Adrenal gland (tissue), 12 donors: ENCODE results near the gene UBN2. TPM values are rescaled to one million over a fixed set of nuclear protein-coding genes. Genes with fewer than 3 reads are reported as not detected.

ENCODE experiments used
- DNase-seq, 7 donors: peaks; one replicate each; pipeline ENCODE4 v3.0.0-alpha.2; 2019 to 2020
- H3K27ac ChIP-seq, 5 donors: fragments of 200-600 bp; sonication (generic) in 4 of 5; 1 replicate in 3 of 5; 2 replicates in 2 of 5; pipeline versions ENCODE4 v1.5.1 to v1.8.0; 2016 to 2020; ENCODE audit warnings: mild to moderate bottlenecking in 1 of 5
- H3K27me3 ChIP-seq: fragments of 200-600 bp; 2 replicates; pipeline ENCODE4 v1.8.0; 2021
- H3K36me3 ChIP-seq, 2 donors: fragments of 200-600 bp; replicated peaks in 1 of 2; 1 replicate in 1 of 2; 2 replicates in 1 of 2; pipeline versions ENCODE4 v1.5.1 to v1.8.0; 2018 to 2022
- H3K4me1 ChIP-seq, 2 donors: fragments of 200-600 bp; replicated peaks in 1 of 2; 1 replicate in 1 of 2; 2 replicates in 1 of 2; pipeline versions ENCODE4 v1.5.1 to v1.8.0; 2018 to 2021
- H3K4me3 ChIP-seq, 4 donors: fragments of 200-600 bp; sonication (generic) in 3 of 4; one replicate each; pipeline ENCODE4 v1.5.1; 2016 to 2018
- H3K9me3 ChIP-seq, 3 donors: fragments of 200-600 bp; sonication (generic) in 1 of 3; replicated peaks in 1 of 3; 1 replicate in 2 of 3; 2 replicates in 1 of 3; pipeline versions ENCODE4 v1.5.1 to v1.8.0; 2016 to 2021
- CTCF ChIP-seq, 6 experiments: fragments of 450-650 bp in 4 of 6; fragments of 200-600 bp in 2 of 6; sonication (generic) in 1 of 6; IDR thresholded peaks; 1 replicate in 5 of 6; 2 replicates in 1 of 6; pipeline versions ENCODE4 v1.5.1 to v1.8.0; 2016 to 2021; ENCODE audit warnings: antibody characterized with exemption in 6 of 6, mild to moderate bottlenecking in 2 of 6, moderate library complexity in 1 of 6
- POLR2A ChIP-seq, 2 donors: fragments of 450-650 bp; IDR thresholded peaks; one replicate each; pipeline ENCODE4 v1.6.1; 2017; ENCODE audit warnings: antibody characterized with exemption in 2 of 2, mild to moderate bottlenecking in 2 of 2, moderate library complexity in 1 of 2
- WGBS, 4 donors: extraction: QIAGEN DNeasy Blood & Tissue Kit in 2 of 4; methylation state at CpG; one replicate each; pipeline versions ENCODE4 v1.1.5 to v1.1.7; 2013 to 2017; 5-methylcytosine and 5-hydroxymethylcytosine counted together
- intact Hi-C, 2 donors: fragments of 100-400 bp; cut with DNase I; formaldehyde crosslinking; loops; one replicate each; pipeline versions ENCODE4 v1.14.1 to v1.15.0; 2022 to 2023
- polyA plus RNA-seq, 3 donors: library from polyadenylated mRNA; stranded (reverse); fragments of 200-250 nt in 2 of 3; fragments of 350-450 nt in 1 of 3; fragmentation: Illumina TruSeq in 1 of 3; extraction: RNeasy Lipid Tissue Mini Kit (QIAGEN cat#74804) in 1 of 3; gene quantifications; one replicate each; pipeline ENCODE4 v1.2.3, GENCODE V29; 2013 to 2014
- total RNA-seq, 9 donors: library from RNA; depleted of rRNA in 4 of 9; stranded (reverse); fragments of >200 nt in 4 of 9; fragments of 120-200 nt in 1 of 9; fragmentation: NEBNext Ultra II Directional in 1 of 9; extraction: Animal tissue kit (Norgen Biotek cat#: 25700) in 1 of 9; gene quantifications; one replicate each; pipeline versions ENCODE4 v1.1.0 to v1.2.4, GENCODE V29; 2013 to 2023
- donor health status: healthy with polysubstance abuse.
- donor health status: Bipolar disorder and iron deficiency.
- donor health status: DM: yes; HTN: yes; CAD: no.
- donor health status: DM: no; HTN: no; CAD: no.
- donor health status: DM: no; HTN: no; CAD: no.
- donor health status: DM: yes; HTN: yes; CAD: no.

Gene UBN2
- total and polyA plus RNA-seq, 12 donors, result 4.5 to 27.5 (median 16.1) TPM

DNA sequence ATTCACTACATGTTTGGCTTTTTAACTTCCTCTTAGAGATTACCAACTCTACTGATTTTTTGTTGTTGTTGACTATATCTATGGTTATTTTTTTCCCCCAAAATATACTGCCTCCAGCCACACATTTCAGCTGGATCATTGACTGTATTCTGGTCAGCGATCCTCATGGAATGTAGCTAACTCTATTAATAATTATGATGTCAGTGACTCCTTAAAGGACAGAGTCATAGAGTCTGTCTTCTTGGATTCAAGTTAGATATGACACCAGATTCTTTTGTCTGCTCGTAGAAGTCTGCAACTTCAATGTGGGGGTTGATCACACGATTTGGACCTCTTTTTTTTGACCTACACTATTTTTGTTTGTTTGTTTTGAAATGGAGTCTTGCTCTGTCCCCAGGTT lies 33.2 kb downstream of the UBN2 start:
- 88 to 96% (median 93%) methylated on average over 3 of the region's 3 CpGs for WGBS, 4 donors
- intact Hi-C loops, result no loop called here
- Histone ChIP-seq H3K4me3 (no peak overlapping the region), H3K36me3 (peaks cover 0 to 53% of the 10 kb centered on the region in 2 donors), H3K4me1 (peaks cover 0 to 5% of the 10 kb centered on the region in 2 donors), H3K27ac (no peak overlapping the region), H3K9me3 (no peaks in the 10 kb centered on the region), H3K27me3 (no peaks in the 10 kb centered on the region)
- no peak for DNase-seq
- TF ChIP-seq CTCF (IDR thresholded peaks at IDR 0.05) (no peak), POLR2A (IDR thresholded peaks at IDR 0.05) (no peak)

DNA sequence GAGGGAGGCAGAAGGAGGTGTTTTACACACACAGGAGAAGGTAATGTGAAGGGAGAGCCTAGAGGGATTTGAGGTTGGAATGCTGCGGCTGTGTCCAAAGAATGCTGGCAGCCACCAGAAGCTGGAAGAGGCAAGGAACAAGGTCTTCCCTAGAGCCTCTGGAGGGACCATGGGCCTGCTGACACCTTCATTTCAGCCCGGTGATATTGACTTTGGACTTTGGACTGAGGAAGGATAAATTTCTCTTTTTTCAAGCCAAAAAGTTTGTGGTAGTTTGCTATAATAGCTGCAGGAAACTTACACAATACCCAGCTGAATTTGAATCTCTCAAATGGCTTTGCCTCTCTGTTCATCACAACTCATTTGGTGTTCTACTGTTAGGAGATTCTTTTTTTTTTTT lies 34.6 kb downstream of the UBN2 start:
- TF ChIP-seq POLR2A (IDR thresholded peaks at IDR 0.05) (no peak), CTCF (IDR thresholded peaks at IDR 0.05) (no peak)
- intact Hi-C loops, result no loop called here
- H3K27me3 ChIP-seq, result no peaks in the 10 kb centered on the region
- H3K9me3 ChIP-seq, result no peaks in the 10 kb centered on the region
- peaks cover 0 to 5% of the 10 kb centered on the region in 2 donors for H3K4me1 ChIP-seq
- H3K27ac ChIP-seq, result no peak overlapping the region
- 90 to 100% (median 94%) methylated on average over 2 of the region's 2 CpGs for WGBS, 4 donors
- no peak overlapping the region for H3K4me3 ChIP-seq
- no peak for DNase-seq
- H3K36me3 ChIP-seq, result peaks cover 0 to 51% of the 10 kb centered on the region in 2 donors

DNA sequence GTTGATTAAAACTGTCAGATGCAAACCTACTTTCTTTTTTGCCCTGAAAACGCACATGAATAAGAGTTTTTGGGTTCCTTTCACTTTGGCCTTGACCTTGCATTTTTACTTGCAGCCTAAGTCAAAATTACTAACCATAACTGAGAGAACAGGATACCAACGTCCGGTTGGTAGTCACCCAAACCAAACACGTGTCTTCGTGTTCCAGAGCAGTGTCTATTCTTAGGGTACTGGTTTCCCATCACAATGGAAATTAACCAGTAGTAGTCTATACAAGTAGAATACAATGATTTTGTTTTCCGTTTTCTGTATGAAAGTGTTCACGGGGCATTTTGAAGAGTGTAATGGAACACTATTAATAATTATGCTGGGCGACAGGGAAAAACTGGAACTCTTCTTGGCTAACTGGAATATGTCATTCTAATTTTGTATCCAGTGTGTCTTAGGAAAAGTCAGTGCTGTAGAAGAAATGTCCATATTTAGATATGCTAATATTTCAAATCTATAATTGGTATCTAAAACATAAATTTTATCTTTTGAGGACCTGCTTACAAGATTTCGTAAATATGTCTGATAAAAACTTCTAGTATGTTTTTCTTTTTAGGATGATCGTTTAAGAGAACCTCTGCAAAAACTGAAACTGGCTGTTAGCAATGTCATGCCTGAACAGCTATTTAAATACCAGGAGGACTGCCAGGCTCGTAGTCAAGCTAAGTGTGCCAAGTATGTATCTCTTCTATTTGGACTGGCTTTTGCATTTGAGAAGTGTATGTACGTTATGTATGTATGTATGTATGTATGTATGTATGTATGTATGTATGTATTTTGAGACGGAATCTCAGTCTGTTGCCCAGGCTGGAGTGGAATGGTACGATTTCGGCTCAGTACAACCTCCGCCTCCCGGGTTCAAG lies 40.9 kb downstream of the UBN2 start:
- intact Hi-C loops, result no loop called here
- no peak for DNase-seq
- Histone ChIP-seq H3K4me1 (peaks cover 0 to 5% of the 10 kb centered on the region in 2 donors), H3K9me3 (no peaks in the 10 kb centered on the region), H3K36me3 (peaks cover 0 to 73% of the 10 kb centered on the region in 2 donors), H3K27me3 (no peaks in the 10 kb centered on the region), H3K4me3 (no peak overlapping the region), H3K27ac (no peak overlapping the region)
- no peak for TF ChIP-seq CTCF (IDR thresholded peaks at IDR 0.05)
- no peak for TF ChIP-seq POLR2A (IDR thresholded peaks at IDR 0.05)
- WGBS, 4 donors, result 83 to 90% (median 87%) methylated on average over 17 of the region's 17 CpGs

GRCh38 chr7:139284252-139284896 lies 53.3 kb downstream of the UBN2 start:
- Histone ChIP-seq H3K4me3 (no peak overlapping the region), H3K9me3 (no peaks in the 10 kb centered on the region), H3K4me1 (no peaks in the 10 kb centered on the region), H3K27me3 (no peaks in the 10 kb centered on the region), H3K36me3 (peaks cover 0 to 19% of the 10 kb centered on the region in 2 donors), H3K27ac (no peak overlapping the region)
- no peak for TF ChIP-seq POLR2A (IDR thresholded peaks at IDR 0.05)
- TF ChIP-seq CTCF (IDR thresholded peaks at IDR 0.05), result no peak
- intact Hi-C loops, result no loop called here
- DNase-seq, result no peak
- 93 to 95% (median 94%) methylated on average over 4 to 5 of the region's 5 CpGs for WGBS, 4 donors
